Measurements from ENCODE around the gene ALDH4A1. TPM values are rescaled to one million over a fixed set of nuclear protein-coding genes. Genes with fewer than 3 reads are reported as not detected.

ALDH4A1 gene
- total RNA-seq, 2 donors from 2014 or later: 9.6 to 24.2 TPM

DNA sequence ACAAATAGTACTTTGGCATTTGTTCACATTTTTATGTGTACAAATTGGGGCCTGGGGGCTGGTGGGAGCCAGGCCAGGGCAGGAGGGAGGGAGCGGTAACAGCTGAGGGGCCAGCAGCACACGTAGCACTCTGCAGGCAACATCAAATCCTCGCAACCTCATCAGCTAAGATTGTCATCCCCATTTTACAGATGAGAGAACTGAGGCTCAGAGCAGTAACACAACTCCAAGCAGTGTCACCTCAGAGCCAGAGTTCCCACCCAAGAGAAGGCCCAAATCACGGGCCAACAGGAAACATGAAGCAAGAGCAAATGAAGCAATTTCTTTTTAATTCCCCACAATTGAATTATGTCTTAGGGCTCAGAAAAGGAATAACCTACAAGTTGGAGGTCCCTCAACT is 40.0 kb upstream of the ALDH4A1 start:
- TF ChIP-seq, protein P1, sequence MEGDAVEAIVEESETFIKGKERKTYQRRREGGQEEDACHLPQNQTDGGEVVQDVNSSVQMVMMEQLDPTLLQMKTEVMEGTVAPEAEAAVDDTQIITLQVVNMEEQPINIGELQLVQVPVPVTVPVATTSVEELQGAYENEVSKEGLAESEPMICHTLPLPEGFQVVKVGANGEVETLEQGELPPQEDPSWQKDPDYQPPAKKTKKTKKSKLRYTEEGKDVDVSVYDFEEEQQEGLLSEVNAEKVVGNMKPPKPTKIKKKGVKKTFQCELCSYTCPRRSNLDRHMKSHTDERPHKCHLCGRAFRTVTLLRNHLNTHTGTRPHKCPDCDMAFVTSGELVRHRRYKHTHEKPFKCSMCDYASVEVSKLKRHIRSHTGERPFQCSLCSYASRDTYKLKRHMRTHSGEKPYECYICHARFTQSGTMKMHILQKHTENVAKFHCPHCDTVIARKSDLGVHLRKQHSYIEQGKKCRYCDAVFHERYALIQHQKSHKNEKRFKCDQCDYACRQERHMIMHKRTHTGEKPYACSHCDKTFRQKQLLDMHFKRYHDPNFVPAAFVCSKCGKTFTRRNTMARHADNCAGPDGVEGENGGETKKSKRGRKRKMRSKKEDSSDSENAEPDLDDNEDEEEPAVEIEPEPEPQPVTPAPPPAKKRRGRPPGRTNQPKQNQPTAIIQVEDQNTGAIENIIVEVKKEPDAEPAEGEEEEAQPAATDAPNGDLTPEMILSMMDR (IDR thresholded peaks at IDR 0.05): no peak
- DNase-seq (ENCODE audit: low spot score): no peak
- Histone ChIP-seq H3K4me3 (no peak overlapping the region), H3K4me1 (ENCODE audit: control insufficient read depth in 1 of 2, low read depth in 2 of 2) (peaks cover 36 to 90% of the 10 kb centered on the region in 2 donors), H3K27me3 (replicated peaks; ENCODE audit: insufficient read depth) (no peaks in the 10 kb centered on the region), H3K36me3 (no peaks in the 10 kb centered on the region), H3K9me3 (no peaks in the 10 kb centered on the region), H3K27ac (peak overlapping the region in 1 of 2 donors; percentile 10)
- no peak for ATAC-seq (ENCODE audit: insufficient number of reproducible peaks, low FRiP score, low read depth)

GRCh38 chr1:18941221-18942141 is 39.1 kb upstream of the ALDH4A1 start:
- DNase-seq (ENCODE audit: low spot score) (no peak), ATAC-seq (ENCODE audit: insufficient number of reproducible peaks, low FRiP score, low read depth) (no peak)
- no peaks in the 10 kb centered on the region for H3K9me3 ChIP-seq
- no peak overlapping the region for H3K4me3 ChIP-seq
- H3K36me3 ChIP-seq: no peaks in the 10 kb centered on the region
- H3K4me1 ChIP-seq (ENCODE audit: control insufficient read depth in 1 of 2, low read depth in 2 of 2): peaks cover 30 to 86% of the 10 kb centered on the region in 2 donors
- TF ChIP-seq, protein P1 (IDR thresholded peaks at IDR 0.05): no peak
- no peaks in the 10 kb centered on the region for H3K27me3 ChIP-seq (replicated peaks; ENCODE audit: insufficient read depth)
- H3K27ac ChIP-seq: peak overlapping the region in 1 of 2 donors; percentile 10

GRCh38 chr1:18940303-18941020 is 38.1 kb upstream of the ALDH4A1 start:
- Histone ChIP-seq H3K27ac (no peak overlapping the region), H3K27me3 (replicated peaks; ENCODE audit: insufficient read depth) (no peaks in the 10 kb centered on the region), H3K4me3 (no peak overlapping the region), H3K9me3 (no peaks in the 10 kb centered on the region), H3K36me3 (no peaks in the 10 kb centered on the region), H3K4me1 (ENCODE audit: control insufficient read depth in 1 of 2, low read depth in 2 of 2) (peaks cover 30 to 77% of the 10 kb centered on the region in 2 donors)
- TF ChIP-seq, protein P1 (IDR thresholded peaks at IDR 0.05): no peak
- no peak for DNase-seq (ENCODE audit: low spot score)
- ATAC-seq (ENCODE audit: insufficient number of reproducible peaks, low FRiP score, low read depth): no peak

GRCh38 chr1:18939398-18940302 is 37.3 kb upstream of the ALDH4A1 start:
- DNase-seq (ENCODE audit: low spot score): no peak
- TF ChIP-seq, protein P1 (IDR thresholded peaks at IDR 0.05): no peak
- Histone ChIP-seq H3K4me1 (ENCODE audit: control insufficient read depth in 1 of 2, low read depth in 2 of 2) (peaks cover 30 to 69% of the 10 kb centered on the region in 2 donors), H3K36me3 (peaks cover 2% of the 10 kb centered on the region), H3K27ac (no peak overlapping the region), H3K4me3 (no peak overlapping the region), H3K27me3 (replicated peaks; ENCODE audit: insufficient read depth) (no peaks in the 10 kb centered on the region), H3K9me3 (no peaks in the 10 kb centered on the region)
- no peak for ATAC-seq (ENCODE audit: insufficient number of reproducible peaks, low FRiP score, low read depth)
